Measurements from ENCODE around the gene ICAM5. TPM values are rescaled to one million over a fixed set of nuclear protein-coding genes. Genes with fewer than 3 reads are reported as not detected.

The ICAM5 gene
- total RNA-seq, 1 experiment from 2014 or later, result 1.6 TPM

DNA sequence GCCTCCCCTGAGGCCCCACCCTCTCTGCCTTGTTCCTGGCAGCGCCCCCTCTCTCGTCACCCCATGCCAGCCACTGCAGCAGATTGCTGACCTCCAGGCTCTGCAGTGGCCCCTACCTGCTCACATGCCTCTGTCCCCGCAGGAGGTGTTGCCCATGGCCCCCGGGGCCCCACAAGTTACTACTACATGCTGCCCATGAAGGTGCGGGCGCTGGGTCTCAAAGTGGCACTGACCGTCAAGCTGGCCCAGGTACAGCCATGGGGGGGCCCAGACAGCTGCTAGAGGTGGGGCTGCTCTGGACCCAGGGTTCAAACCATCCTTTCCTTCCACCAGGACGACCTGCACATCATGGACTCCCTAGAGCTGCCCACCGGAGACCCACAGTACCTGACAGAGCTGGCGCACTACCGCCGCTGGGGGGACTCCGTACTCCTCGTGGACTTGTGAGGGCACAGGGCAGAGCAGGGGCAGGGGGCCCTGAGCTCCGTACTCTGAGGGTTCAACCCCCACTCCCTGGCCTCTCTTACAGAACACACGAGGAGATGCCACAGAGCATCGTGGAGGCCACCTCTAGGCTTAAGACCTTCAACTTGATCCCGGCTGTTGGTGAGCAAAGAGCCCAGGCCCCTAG is 31.6 kb upstream of the ICAM5 start:
- Histone ChIP-seq H2BK20ac (ENCODE audit: low read depth, low read length, poor library complexity, severe bottlenecking) (no peak overlapping the region), H3K23ac (ENCODE audit: insufficient read length, low read depth, low read length) (no peak overlapping the region), H4K5ac (ENCODE audit: insufficient read length, low read depth, low read length) (no peak overlapping the region), H3K4me2 (ENCODE audit: insufficient read depth, insufficient read length, low read length) (no peak overlapping the region), H2BK12ac (ENCODE audit: insufficient read length, low read depth, low read length) (no peak overlapping the region), H3K23me2 (ENCODE audit: insufficient read length, low read depth, low read length, poor library complexity, severe bottlenecking) (no peaks in the 10 kb centered on the region), H2BK120ac (ENCODE audit: low read depth, low read length, poor library complexity, severe bottlenecking) (no peak overlapping the region), H3K79me1 (ENCODE audit: insufficient read depth, low read depth, low read length, poor library complexity, severe bottlenecking) (no peaks in the 10 kb centered on the region), H2BK5ac (ENCODE audit: insufficient read length, low read length) (no peak overlapping the region), H3K79me2 (ENCODE audit: insufficient read depth, low read length) (no peaks in the 10 kb centered on the region), H2AFZ (ENCODE audit: low read length) (no peak overlapping the region), H2AK5ac (ENCODE audit: insufficient read length, low read length) (no peak overlapping the region), H4K8ac (replicated peaks; ENCODE audit: insufficient read length, low read depth, low read length) (no peak overlapping the region), H2BK15ac (ENCODE audit: low read depth, low read length) (no peak overlapping the region), H3K18ac (ENCODE audit: insufficient read length, low read depth, low read length) (no peak overlapping the region), H3K27ac (ENCODE audit: insufficient read length, low read depth, low read length) (no peak overlapping the region), H3K27me3 (ENCODE audit: insufficient read depth, low read length) (no peaks in the 10 kb centered on the region), H3K14ac (ENCODE audit: insufficient read depth, low read length) (no peak overlapping the region), H3K9ac (ENCODE audit: extremely low read depth, insufficient read length, low read length) (no peak overlapping the region), H3K56ac (ENCODE audit: insufficient read length, low read depth, low read length) (no peak overlapping the region), H3K9me3 (ENCODE audit: control insufficient read depth, low read depth, low read length) (no peaks in the 10 kb centered on the region), H3T11ph (ENCODE audit: low read length) (no peak overlapping the region), H4K91ac (ENCODE audit: insufficient read length, low read depth, low read length) (no peak overlapping the region), H3K4ac (ENCODE audit: low read depth, low read length) (no peak overlapping the region), H4K20me1 (ENCODE audit: control insufficient read depth, insufficient read depth, insufficient read length) (peaks cover 4% of the 10 kb centered on the region), H3K4me1 (ENCODE audit: insufficient read depth, low read length) (no peaks in the 10 kb centered on the region; the same call in 1 of the 2 replicates)
- TF ChIP-seq, protein P1, sequence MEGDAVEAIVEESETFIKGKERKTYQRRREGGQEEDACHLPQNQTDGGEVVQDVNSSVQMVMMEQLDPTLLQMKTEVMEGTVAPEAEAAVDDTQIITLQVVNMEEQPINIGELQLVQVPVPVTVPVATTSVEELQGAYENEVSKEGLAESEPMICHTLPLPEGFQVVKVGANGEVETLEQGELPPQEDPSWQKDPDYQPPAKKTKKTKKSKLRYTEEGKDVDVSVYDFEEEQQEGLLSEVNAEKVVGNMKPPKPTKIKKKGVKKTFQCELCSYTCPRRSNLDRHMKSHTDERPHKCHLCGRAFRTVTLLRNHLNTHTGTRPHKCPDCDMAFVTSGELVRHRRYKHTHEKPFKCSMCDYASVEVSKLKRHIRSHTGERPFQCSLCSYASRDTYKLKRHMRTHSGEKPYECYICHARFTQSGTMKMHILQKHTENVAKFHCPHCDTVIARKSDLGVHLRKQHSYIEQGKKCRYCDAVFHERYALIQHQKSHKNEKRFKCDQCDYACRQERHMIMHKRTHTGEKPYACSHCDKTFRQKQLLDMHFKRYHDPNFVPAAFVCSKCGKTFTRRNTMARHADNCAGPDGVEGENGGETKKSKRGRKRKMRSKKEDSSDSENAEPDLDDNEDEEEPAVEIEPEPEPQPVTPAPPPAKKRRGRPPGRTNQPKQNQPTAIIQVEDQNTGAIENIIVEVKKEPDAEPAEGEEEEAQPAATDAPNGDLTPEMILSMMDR (conservative IDR thresholded peaks at IDR 0.05), result no peak
- no peak for DNase-seq
- Mint-ChIP-seq H3K27ac (peak overlapping the region in 1 of 3 experiments; percentile 34; a peak in 1 of 7 replicates), H3K4me1 (0 out of 4 replicates have a peak, but pooled peaks cover 0 to 2% of the 10 kb centered on the region in 2 experiments), H3K36me3 (ENCODE audit: insufficient read depth in 1 of 3, low read depth in 3 of 3) (peaks cover 29 to 54% (median 49%) of the 10 kb centered on the region in 3 experiments; a peak in 6 of 7 replicates), H3K27me3 (ENCODE audit: low read depth) (no peaks in the 10 kb centered on the region; the same call in none of the 2 replicates), H3K9me3 (no peaks in the 10 kb centered on the region; a peak in 1 of 5 replicates), H3K4me3 (no peak overlapping the region)
- WGBS (ENCODE audit: extremely low coverage, insufficient read length, low lambda C conversion rate), result no CpG with 5 or more reads among the region's 18 CpGs
